GM12875 (cell line): ENCODE data around the gene EMC6.

Experiments
- H3K4me3 ChIP-seq: one replicate; pipeline ENCODE4 v1.5.1; 2011; ENCODE audit warnings: low read depth, low read length, control low read depth
- TF ChIP-seq, protein P1 (sequence below): IDR thresholded peaks from 2 replicates; pipeline ENCODE4 v1.5.1; 2011; ENCODE audit warnings: low read depth, mild to moderate bottlenecking, control low read depth, inconsistent platforms, low read length, moderate library complexity, borderline replicate concordance; ENCODE audit not compliant: insufficient read depth

Gene EMC6

DNA sequence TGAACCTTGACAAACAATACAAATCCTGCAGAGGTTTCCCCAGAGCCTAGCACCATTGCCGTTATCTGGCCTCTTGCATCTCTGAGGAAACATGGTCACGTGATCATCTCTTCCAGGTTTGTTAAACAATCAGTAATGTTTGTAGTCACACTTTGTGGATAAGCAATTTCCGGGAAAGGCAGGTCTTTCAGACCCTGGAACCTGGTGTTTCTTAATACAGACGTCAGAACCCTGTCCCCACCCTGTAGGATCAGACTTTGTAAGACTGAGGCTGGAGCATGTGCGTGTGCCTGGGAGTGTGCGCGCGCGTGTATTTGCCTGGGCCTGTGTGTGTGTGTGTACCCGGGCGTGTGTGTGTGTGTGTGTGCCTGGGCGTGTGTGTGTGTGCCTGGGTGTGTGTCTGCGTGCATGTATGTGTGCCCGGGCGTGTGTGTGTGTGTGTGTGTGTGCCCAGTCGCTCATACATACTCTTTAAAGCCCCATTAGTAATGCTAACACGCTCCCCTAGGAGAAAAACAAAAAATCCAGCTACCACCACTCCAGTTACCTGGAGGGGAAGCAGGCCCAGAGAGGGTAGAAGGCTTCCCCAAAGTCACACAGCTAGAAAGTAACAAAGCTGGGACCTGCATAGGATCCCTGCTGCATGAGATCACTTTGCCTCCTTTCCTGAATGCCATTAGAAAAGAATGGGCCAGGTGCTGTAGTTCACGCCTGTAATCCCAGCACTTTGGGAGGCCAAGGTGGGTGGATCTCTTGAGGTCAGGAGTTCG, 26.7 kb upstream of the EMC6 start:
- no peak overlapping the region for H3K4me3 ChIP-seq
- TF ChIP-seq, protein P1, sequence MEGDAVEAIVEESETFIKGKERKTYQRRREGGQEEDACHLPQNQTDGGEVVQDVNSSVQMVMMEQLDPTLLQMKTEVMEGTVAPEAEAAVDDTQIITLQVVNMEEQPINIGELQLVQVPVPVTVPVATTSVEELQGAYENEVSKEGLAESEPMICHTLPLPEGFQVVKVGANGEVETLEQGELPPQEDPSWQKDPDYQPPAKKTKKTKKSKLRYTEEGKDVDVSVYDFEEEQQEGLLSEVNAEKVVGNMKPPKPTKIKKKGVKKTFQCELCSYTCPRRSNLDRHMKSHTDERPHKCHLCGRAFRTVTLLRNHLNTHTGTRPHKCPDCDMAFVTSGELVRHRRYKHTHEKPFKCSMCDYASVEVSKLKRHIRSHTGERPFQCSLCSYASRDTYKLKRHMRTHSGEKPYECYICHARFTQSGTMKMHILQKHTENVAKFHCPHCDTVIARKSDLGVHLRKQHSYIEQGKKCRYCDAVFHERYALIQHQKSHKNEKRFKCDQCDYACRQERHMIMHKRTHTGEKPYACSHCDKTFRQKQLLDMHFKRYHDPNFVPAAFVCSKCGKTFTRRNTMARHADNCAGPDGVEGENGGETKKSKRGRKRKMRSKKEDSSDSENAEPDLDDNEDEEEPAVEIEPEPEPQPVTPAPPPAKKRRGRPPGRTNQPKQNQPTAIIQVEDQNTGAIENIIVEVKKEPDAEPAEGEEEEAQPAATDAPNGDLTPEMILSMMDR = no peak

DNA sequence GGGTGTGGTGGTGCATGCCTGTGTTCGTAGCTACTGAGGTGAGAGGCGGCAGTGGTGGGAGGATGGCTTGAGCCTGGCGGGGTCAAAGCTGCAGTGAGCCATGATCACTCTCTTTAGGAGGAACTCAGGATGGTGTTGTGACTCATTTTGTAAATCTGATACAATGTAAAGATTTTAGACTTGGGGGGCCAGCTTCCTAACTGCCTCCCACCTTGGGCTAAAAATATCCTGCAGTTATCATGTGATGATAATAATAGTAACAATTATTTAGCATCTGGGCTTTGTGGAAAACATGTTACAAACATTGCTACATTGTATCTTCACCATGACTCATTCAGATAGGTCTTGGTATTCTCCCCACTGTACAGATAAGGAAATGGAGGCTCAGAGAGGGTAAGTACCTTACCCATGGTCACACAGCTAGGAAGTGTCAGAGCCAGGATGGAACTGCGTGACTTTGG, 24.7 kb upstream of the EMC6 start:
- no peak overlapping the region for H3K4me3 ChIP-seq
- TF ChIP-seq, protein P1 = no peak

DNA sequence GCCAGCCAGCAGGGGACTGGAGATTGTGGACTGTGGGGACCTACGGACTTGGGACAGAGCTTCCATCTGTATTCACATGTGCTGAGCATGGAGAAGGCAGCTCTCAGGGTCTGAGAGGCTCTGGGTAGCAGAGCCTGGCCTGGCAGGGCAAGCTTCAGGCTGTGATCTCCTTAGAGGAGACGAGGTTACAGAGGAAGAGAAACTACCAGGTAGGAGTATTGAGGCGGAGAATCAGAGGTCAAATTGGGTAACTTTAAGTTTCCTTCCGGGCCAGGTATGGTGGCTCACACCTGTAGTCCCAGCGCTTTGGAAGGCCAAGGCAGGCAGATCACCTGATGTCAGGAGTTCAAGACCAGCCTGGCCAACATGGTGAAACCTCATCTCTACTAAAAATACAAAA, 23.3 kb upstream of the EMC6 start:
- TF ChIP-seq, protein P1 = no peak
- no peak overlapping the region for H3K4me3 ChIP-seq

DNA sequence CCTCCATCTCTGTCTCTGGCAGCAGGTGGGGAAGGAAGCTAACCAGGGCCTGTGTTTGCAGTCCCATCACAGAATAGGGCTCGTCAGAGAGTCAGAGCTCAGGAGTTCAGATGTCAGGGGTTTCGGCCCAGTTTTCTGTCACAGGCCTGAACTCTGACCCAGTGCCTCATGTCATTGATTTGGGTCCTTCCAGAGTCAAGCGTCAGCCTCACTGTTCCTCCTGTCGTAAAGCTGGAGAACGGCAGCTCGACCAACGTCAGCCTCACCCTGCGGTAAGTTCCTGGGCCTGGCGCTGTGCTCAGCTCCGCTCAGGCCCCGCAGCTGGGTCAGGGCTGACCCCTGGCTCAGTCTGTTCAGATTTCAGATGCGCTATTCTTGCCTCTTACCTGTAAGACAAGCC, 21.4 kb upstream of the EMC6 start:
- H3K4me3 ChIP-seq = no peak overlapping the region
- TF ChIP-seq, protein P1 = no peak

DNA sequence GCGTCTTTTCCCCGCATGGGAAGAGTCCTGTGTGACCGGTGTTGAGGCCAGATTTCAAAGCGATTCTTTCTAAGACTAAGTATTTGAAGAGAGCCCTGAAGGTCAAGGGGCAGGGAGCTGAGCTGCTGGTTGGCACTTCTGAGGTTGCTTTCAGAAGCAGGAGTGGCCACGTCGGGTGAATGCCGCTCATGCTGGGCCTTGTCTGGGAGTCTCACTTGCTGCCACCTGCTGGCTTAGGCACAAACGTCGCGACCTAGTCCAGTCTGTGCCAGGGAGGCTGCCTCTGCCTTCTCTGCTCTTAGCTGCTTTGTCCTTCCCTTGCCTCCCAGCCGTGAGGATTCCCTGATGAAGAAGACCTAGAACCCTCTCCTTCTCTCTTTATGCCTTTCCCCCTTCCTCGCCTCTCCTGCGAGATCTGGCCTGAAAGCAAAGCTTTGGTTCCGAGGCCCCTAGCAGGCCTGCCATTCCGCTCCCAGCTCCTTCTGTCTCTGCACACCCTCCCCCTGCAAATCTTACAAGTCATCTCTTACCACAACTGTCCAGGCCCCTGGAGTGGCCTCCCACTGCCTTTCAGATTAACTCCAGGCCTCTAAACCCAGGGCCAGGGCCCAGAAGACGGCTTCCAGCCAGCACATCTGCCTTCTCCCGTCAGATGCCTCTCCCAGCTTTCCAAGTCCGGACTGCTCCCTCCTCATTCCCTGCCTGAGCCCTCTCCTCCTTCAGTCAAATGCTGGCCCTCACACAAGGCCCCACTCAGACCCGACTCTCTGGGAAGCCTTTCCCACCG, 20.6 kb upstream of the EMC6 start:
- TF ChIP-seq, protein P1 = peak; percentile 65
- no peak overlapping the region for H3K4me3 ChIP-seq

DNA sequence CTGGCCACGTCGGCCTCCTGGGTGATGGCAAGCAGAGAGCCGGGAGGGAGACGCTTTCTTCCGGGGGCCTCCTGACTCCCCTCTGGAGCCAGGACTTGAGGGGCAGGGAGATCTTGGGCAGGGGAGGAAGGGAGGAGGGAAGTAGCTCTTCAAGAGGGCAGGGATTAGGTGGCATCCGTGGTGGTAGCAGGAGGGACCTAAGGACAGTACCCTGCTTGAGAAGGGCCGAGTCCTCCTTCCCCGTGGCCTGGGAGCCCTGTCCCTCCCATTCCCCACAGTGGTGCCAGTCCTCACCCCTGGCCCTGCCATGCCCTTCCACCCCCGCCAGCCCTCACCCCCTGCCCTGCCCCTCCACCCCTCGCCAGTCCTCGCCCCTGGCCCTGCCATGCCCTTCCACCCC, 12.8 kb upstream of the EMC6 start:
- TF ChIP-seq, protein P1 = no peak

More for the DNA sequence above, 12.8 kb upstream of the EMC6 start:
- no peak overlapping the region for H3K4me3 ChIP-seq
